Esophagus muscularis mucosa (tissue), 4 donors: ENCODE results near the gene GIMAP2. TPM values are rescaled to one million over a fixed set of nuclear protein-coding genes. Genes with fewer than 3 reads are reported as not detected.

Source experiments
- DNase-seq: peaks from one replicate; pipeline ENCODE4 v3.0.0-alpha.2; 2017; ENCODE audit errors: extremely low spot score
- H3K27ac ChIP-seq, 4 donors: fragments of 200-600 bp; sonication (generic); replicated peaks in 1 of 4; 1 replicate in 3 of 4; 2 replicates in 1 of 4; pipeline ENCODE4 v1.5.1; 2016 to 2019; ENCODE audit warnings: mild to moderate bottlenecking in 1 of 4
- H3K27me3 ChIP-seq, 4 donors: fragments of 200-600 bp; sonication (generic); one replicate each; pipeline versions ENCODE4 v1.5.1 to v1.6.0; 2016 to 2019
- H3K36me3 ChIP-seq, 4 donors: fragments of 200-600 bp; sonication (generic); one replicate each; pipeline ENCODE4 v1.5.1; 2016 to 2019
- H3K4me1 ChIP-seq, 4 donors: fragments of 200-600 bp; sonication (generic); one replicate each; pipeline ENCODE4 v1.5.1; 2016 to 2019
- H3K4me3 ChIP-seq, 4 donors: fragments of 200-600 bp; sonication (generic); 1 replicate in 2 of 4; 2 replicates in 2 of 4; pipeline ENCODE4 v1.5.1; 2016 to 2019; ENCODE audit warnings: mild to moderate bottlenecking in 4 of 4, moderate library complexity in 1 of 4
- H3K9me3 ChIP-seq, 4 donors: fragments of 200-600 bp; sonication (generic); 1 replicate in 3 of 4; 2 replicates in 1 of 4; pipeline ENCODE4 v1.5.1; 2016 to 2019
- CTCF ChIP-seq, 3 experiments: fragments of 200-600 bp in 2 of 3; fragments of 450-650 bp in 1 of 3; sonication (generic) in 2 of 3; IDR thresholded peaks; one replicate each; pipeline ENCODE4 v1.5.1; 2017 to 2019; ENCODE audit warnings: antibody characterized with exemption in 3 of 3, mild to moderate bottlenecking in 2 of 3, moderate library complexity in 1 of 3
- EP300 ChIP-seq: sonication (generic); formaldehyde crosslinking; IDR thresholded peaks from one replicate; pipeline ENCODE4 v1.6.1; 2017; ENCODE audit warnings: antibody characterized with exemption
- POLR2A ChIP-seq: fragments of 450-650 bp; IDR thresholded peaks from one replicate; pipeline ENCODE4 v1.6.1; 2017; ENCODE audit warnings: antibody characterized with exemption, moderate library complexity, mild to moderate bottlenecking, low read depth
- POLR2AphosphoS5 ChIP-seq, 2 donors: sonication (generic); formaldehyde crosslinking; IDR thresholded peaks; one replicate each; pipeline ENCODE4 v1.6.1; 2017; ENCODE audit warnings: antibody characterized with exemption in 2 of 2
- WGBS: methylation state at CpG from one replicate; pipeline ENCODE4 v1.1.5; 2018; 5-methylcytosine and 5-hydroxymethylcytosine counted together
- intact Hi-C: fragments of 100-400 bp; cut with DNase I; formaldehyde crosslinking; loops from one replicate; pipeline ENCODE4 v1.15.1; 2023
- total RNA-seq, 4 donors: library from RNA; depleted of rRNA; stranded (reverse); fragments of >200 nt; gene quantifications; one replicate each; pipeline versions ENCODE4 v1.1.0 to v1.2.1, GENCODE V29; 2016

The GIMAP2 gene
- total RNA-seq, 4 donors from 2014 or later: 5.4 to 9.7 (median 6.5) TPM

- H3K27me3 ChIP-seq: no peaks in the 10 kb centered on the region
- H3K27ac ChIP-seq: no peak overlapping the region
- no peaks in the 10 kb centered on the region for H3K36me3 ChIP-seq
- no peak for DNase-seq
- TF ChIP-seq CTCF (IDR thresholded peaks at IDR 0.05) (no peak), POLR2AphosphoS5 (IDR thresholded peaks at IDR 0.05) (no peak), EP300 (no peak), POLR2A (no peak)
- H3K4me1 ChIP-seq: peaks cover 0 to 6% (median 0%) of the 10 kb centered on the region in 4 donors
- intact Hi-C loops: no loop called here
- H3K9me3 ChIP-seq: no peaks in the 10 kb centered on the region
- 58% methylated on average over 3 of the region's 3 CpGs for WGBS
- H3K4me3 ChIP-seq: no peak overlapping the region
Measured at GRCh38 chr7:150648353-150649079, 37.0 kb upstream of the GIMAP2 start.

DNA sequence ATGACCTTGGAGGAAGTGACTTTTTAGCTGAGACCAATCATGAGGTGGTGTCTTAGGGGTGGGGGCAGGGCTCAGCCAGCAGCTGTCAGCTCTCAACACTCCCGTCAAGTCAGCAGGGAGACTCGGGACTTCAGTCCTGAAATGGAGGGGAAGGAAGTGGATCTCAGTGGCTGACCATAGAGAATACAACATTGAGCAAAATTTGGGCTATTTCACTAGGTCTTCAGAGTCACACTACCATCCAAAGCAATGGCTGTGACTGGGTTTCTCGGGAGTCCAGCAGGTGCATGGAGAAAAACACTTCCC is 36.5 kb upstream of the GIMAP2 start:
- H3K27ac ChIP-seq: no peak overlapping the region
- H3K4me1 ChIP-seq: peaks cover 0 to 6% (median 0%) of the 10 kb centered on the region in 4 donors
- no peak for TF ChIP-seq CTCF (IDR thresholded peaks at IDR 0.05)
- TF ChIP-seq POLR2AphosphoS5 (IDR thresholded peaks at IDR 0.05): no peak
- no peak overlapping the region for H3K4me3 ChIP-seq
- H3K36me3 ChIP-seq: no peaks in the 10 kb centered on the region
- no peaks in the 10 kb centered on the region for H3K27me3 ChIP-seq
- WGBS: 38% methylated on average over 3 of the region's 3 CpGs
- DNase-seq: no peak
- H3K9me3 ChIP-seq: no peaks in the 10 kb centered on the region
- intact Hi-C loops: no loop called here

- peaks cover 0 to 7% (median 0%) of the 10 kb centered on the region in 4 donors for H3K9me3 ChIP-seq
- intact Hi-C loops: no loop called here
- WGBS: 55% methylated on average over 2 of the region's 2 CpGs
- no peaks in the 10 kb centered on the region for H3K4me1 ChIP-seq
- DNase-seq: no peak
- H3K27ac ChIP-seq: no peak overlapping the region
- TF ChIP-seq POLR2A (no peak), CTCF (IDR thresholded peaks at IDR 0.05) (no peak), POLR2AphosphoS5 (IDR thresholded peaks at IDR 0.05) (no peak), EP300 (no peak)
- no peak overlapping the region for H3K4me3 ChIP-seq
- no peaks in the 10 kb centered on the region for H3K36me3 ChIP-seq
- peaks cover 0 to 4% (median 0%) of the 10 kb centered on the region in 4 donors for H3K27me3 ChIP-seq
Measured at GRCh38 chr7:150654692-150655091, 30.8 kb upstream of the GIMAP2 start.

DNA sequence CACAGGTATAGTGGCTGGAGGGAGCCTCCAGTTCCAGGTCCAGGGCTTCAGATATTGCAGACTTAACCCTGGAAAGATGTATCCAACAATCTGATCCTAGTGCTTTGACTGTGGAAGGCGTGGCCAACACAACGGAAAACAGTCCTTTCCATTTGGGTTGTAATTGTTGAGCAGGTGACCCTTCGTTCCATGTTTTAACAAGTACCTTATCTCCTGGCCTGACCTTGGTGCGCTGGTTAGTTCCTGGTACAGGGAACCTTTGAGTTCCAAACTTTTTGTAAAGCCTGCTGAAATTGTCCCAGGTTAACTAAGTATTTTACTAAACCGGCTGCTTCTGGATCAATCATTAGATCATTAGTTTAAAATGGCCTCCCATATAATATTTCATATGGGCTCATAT is 29.5 kb upstream of the GIMAP2 start:
- no peak for DNase-seq
- no peak for TF ChIP-seq CTCF (IDR thresholded peaks at IDR 0.05)
- no peak for TF ChIP-seq POLR2AphosphoS5 (IDR thresholded peaks at IDR 0.05)
- no peak for TF ChIP-seq EP300
- no peak for TF ChIP-seq POLR2A
- no peaks in the 10 kb centered on the region for H3K36me3 ChIP-seq
- H3K9me3 ChIP-seq: peaks cover 0 to 7% (median 0%) of the 10 kb centered on the region in 4 donors
- H3K4me3 ChIP-seq: no peak overlapping the region
- peaks cover 0 to 4% (median 0%) of the 10 kb centered on the region in 4 donors for H3K27me3 ChIP-seq
- H3K27ac ChIP-seq: no peak overlapping the region
- no peaks in the 10 kb centered on the region for H3K4me1 ChIP-seq
- 94% methylated on average over 5 of the region's 5 CpGs for WGBS
- intact Hi-C loops: no loop called here

DNA sequence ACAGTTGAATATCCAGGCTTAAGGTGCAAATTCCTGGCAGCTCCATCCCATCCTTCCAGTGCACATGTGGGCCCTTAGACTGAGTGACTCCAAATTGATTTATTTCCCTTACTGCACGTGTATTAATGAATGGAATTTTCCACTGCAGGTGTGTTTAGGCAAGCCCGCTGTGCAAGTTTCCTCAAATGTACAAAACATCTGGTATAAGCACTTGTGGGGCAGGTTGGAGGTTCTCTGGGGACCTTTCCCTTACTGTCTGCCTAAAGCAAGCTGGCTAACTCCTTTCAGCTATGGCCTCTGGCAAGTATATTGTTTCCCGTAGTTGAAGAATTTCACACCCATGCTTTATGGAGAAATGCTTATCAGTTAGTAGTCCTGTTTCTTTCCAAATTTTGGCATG is 28.0 kb upstream of the GIMAP2 start:
- Histone ChIP-seq H3K9me3 (peaks cover 0 to 7% (median 0%) of the 10 kb centered on the region in 4 donors), H3K4me1 (no peaks in the 10 kb centered on the region), H3K27me3 (peaks cover 0 to 4% (median 0%) of the 10 kb centered on the region in 4 donors), H3K27ac (no peak overlapping the region), H3K36me3 (no peaks in the 10 kb centered on the region), H3K4me3 (no peak overlapping the region)
- intact Hi-C loops: no loop called here
- 55% methylated on average over 3 of the region's 3 CpGs for WGBS
- no peak for TF ChIP-seq POLR2A
- no peak for TF ChIP-seq POLR2AphosphoS5 (IDR thresholded peaks at IDR 0.05)
- no peak for DNase-seq
